Liver (tissue), 3 donors: Measurements from ENCODE around the gene TIAM2.

Experiments
- CTCF ChIP-seq: fragments of 150-350 bp; IDR thresholded peaks from 2 replicates; pipeline ENCODE4 v1.5.1; 2017; ENCODE audit warnings: improper control_type of control experiment, low read depth, low read length; ENCODE audit not compliant: missing input control
- FOXA1 ChIP-seq: IDR thresholded peaks from 2 replicates; pipeline ENCODE4 v1.6.1; 2016; ENCODE audit warnings: antibody characterized with exemption
- FOXA2 ChIP-seq: IDR thresholded peaks from 2 replicates; pipeline ENCODE4 v1.6.1; 2016; ENCODE audit warnings: antibody characterized with exemption
- HNF4A ChIP-seq, 2 donors: conservative IDR thresholded peaks; 2 replicates each; pipeline ENCODE4 v1.6.1; 2016; ENCODE audit warnings: antibody characterized with exemption in 2 of 2, mild to moderate bottlenecking in 2 of 2
- HNF4G ChIP-seq: IDR thresholded peaks from 2 replicates; pipeline ENCODE4 v1.6.1; 2016; ENCODE audit warnings: antibody characterized with exemption
- JUND ChIP-seq, 2 donors: IDR thresholded peaks; 2 replicates each; pipeline ENCODE4 v1.6.1; 2016; ENCODE audit warnings: antibody characterized with exemption in 2 of 2
- MAX ChIP-seq: IDR thresholded peaks from 2 replicates; pipeline ENCODE4 v1.6.1; 2016; ENCODE audit warnings: antibody characterized with exemption
- RAD21 ChIP-seq, 2 donors: IDR thresholded peaks; 2 replicates each; pipeline ENCODE4 v1.6.1; 2016; ENCODE audit warnings: antibody characterized with exemption in 2 of 2, mild to moderate bottlenecking in 2 of 2
- REST ChIP-seq: IDR thresholded peaks from 2 replicates; pipeline ENCODE4 v1.6.1; 2016; ENCODE audit warnings: antibody characterized with exemption, mild to moderate bottlenecking
- RXRA ChIP-seq, 2 donors: IDR thresholded peaks; 2 replicates each; pipeline ENCODE4 v1.6.1; 2017 to 2018; ENCODE audit warnings: antibody characterized with exemption in 2 of 2, mild to moderate bottlenecking in 1 of 2
- SP1 ChIP-seq: IDR thresholded peaks from 2 replicates; pipeline ENCODE4 v1.6.1; 2018; ENCODE audit warnings: antibody characterized with exemption, mild to moderate bottlenecking
- YY1 ChIP-seq: IDR thresholded peaks from 2 replicates; pipeline ENCODE4 v1.6.1; 2016; ENCODE audit warnings: antibody characterized with exemption, mild to moderate bottlenecking
- donor health status: healthy.
- donor health status: healthy.

GRCh38 chr6:155115893-155116570 lies 120.9 kb downstream of the TIAM2 start:
- TF ChIP-seq YY1 (no peak), RAD21 (IDR thresholded peaks at IDR 0.05) (no peak), SP1 (no peak), FOXA1 (no peak), CTCF (no peak), JUND (IDR thresholded peaks at IDR 0.05) (no peak), RXRA (IDR thresholded peaks at IDR 0.05) (no peak), HNF4A (conservative IDR thresholded peaks at IDR 0.05) (no peak), FOXA2 (no peak), MAX (no peak), REST (no peak), HNF4G (no peak)
